H4 (cell line): ENCODE results near the gene MEGF6. TPM values are rescaled to one million over a fixed set of nuclear protein-coding genes. Genes with fewer than 3 reads are reported as not detected.
A peak's percentile ranks its signal among the peaks of the same experiment; 100 is the strongest.

ENCODE experiments used
- DNase-seq: peaks from one replicate; pipeline ENCODE4 v3.0.0-alpha.2; 2015; ENCODE audit warnings: low spot score
- total RNA-seq: library from RNA; depleted of rRNA; stranded (reverse); fragments of >200 nt; shearing (Covaris generic); gene quantifications from 2 replicates; pipeline ENCODE4 v1.2.3, GENCODE V29; 2014; rRNA removed

The MEGF6 gene
- total RNA-seq, 1 experiment from 2014 or later: 1.1 TPM

- peak; percentile 68 for DNase-seq
Measured at GRCh38 chr1:3443807-3444206, 167.5 kb downstream of the MEGF6 start.

DNA sequence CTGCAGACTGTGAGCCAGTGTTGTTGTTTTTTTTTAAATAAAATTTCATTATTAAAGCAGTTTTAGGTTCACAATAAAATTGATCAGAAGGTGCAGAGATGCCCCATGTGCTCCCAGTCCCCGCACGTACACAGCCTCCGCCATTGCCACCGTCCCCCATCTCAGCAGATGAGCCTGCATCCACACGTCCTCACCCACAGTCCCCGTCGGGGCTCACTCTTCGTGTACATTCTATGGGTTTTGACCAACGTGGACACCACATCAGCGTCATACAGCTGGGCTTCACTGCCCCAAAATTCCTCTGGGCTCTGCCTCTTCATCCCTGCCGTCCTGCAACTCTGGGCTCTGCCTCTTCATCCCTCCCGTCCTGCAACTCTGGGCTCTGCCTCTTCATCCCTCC is 168.4 kb downstream of the MEGF6 start:
- DNase-seq: no peak

DNA sequence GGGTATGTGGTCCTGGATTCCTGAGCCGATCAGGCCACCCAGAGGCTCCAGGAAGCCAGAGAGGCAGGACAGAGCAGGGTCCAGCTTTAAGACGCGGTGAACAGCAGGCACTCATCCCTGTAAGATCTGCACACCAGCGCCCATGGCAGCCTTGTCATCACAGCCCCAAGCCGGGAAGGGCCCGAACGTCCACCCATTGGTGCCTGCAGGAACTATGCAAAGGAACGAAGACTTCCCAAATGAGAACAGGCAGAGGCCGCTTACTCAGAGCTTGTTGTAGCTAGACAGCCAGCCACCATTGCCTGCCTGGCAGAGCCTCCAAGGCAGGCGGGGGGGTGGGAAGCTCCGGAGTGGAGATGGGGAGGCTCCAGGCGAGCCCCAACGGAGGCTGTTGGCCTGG is 169.0 kb downstream of the MEGF6 start:
- no peak for DNase-seq

DNA sequence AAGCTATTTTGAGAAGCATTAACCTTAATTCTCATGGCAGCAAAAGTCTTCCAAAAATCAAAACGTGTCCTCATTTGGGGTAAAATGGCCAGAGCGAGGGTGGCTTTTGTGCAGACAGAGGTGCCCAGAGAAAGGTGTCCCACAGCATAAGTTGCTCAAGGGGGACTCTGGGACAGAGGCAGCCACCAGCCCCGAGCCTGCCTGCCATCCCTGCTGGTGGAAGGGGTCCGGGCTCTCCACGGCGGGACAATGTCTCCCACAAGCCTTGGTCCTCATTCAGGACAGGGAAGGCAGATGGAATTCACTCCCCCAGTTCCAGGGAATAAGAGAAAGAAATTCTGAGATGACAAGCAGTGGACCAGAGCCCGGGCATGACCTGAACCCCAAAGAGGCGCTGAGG is 169.4 kb downstream of the MEGF6 start:
- DNase-seq: no peak

DNA sequence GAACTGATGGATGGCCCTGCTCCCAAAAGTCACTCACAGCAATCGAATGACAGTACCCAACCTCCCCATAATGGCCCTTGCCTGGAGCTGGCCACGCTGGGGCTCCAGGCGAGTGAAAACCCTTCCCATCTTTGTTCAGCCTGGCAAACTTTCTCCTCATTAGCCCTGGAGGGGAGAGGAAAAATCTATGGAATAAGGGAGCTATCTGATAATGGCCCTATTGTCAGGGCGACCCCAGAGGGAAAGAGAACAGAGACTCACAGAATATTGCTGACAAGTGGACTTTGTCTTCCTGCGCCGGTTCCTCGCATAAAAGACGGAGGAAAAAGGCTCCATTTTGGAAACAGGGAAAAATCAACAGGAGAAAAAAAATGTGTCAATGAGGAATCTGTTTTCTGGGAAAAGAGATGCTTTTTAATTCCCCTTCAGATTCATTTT is 169.9 kb downstream of the MEGF6 start:
- DNase-seq: no peak

DNA sequence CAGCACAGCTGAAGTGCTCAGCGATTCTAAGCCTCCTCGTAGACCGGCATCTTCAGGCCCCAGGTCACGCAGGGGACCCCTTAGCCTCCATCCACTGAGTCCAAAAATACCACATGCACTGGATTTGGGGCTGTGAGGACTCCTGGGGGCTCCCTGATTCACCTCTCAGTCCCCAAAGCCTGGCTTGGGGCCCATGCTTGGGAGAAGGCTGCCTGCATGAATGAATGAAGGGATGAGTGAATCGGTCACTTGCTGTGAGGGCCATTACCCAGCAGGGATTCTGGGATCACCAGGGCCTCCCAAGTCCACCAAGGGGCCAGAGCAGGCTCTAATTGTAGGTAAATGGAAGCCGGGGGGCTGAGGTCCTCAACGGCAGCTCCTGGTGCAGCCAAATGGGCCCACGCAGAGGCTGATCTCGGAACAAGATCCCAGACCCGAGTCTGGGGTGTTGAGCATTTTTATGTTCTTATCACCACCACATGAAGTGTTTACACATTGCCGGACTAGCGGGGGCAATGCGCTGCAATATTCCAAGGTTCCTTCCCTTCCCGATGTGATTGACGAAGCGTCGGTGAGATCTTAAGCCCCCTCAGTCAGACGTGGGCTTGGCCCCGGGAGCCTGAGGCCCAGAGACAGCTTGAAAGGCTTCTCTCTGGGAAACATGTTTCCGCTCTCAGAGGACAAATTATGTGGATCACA is 170.4 kb downstream of the MEGF6 start:
- DNase-seq: no peak

- no peak for DNase-seq
Measured at GRCh38 chr1:3440300-3440681, 171.0 kb downstream of the MEGF6 start.

Other genes with a start within 250 kb of the MEGF6 start
- 0.58 and 0.97 TPM in 2 replicates for gene ARHGEF16, start 156.8 kb downstream of the MEGF6 start, total RNA-seq
- gene TPRG1L, start 13.5 kb upstream of the MEGF6 start, total RNA-seq: 10.9 and 11.7 TPM in 2 replicates
- 23.8 and 29.5 TPM in 2 replicates for gene WRAP73, start 38.6 kb upstream of the MEGF6 start, total RNA-seq
- 1.5 and 2.0 TPM in 2 replicates for gene TP73, start 41.0 kb upstream of the MEGF6 start, total RNA-seq
- not detected in 2 replicates for gene CCDC27, start 140.9 kb upstream of the MEGF6 start, total RNA-seq
- gene SMIM1, start 161.2 kb upstream of the MEGF6 start, total RNA-seq: not detected in 2 replicates
- 17.3 and 20.9 TPM in 2 replicates for gene LRRC47, start 185.0 kb upstream of the MEGF6 start, total RNA-seq
- gene CEP104, start 245.7 kb upstream of the MEGF6 start, total RNA-seq: 13.1 and 23.5 TPM in 2 replicates
- 5.8 and 7.7 TPM in 2 replicates for gene DFFB, start 246.0 kb upstream of the MEGF6 start, total RNA-seq